Activated T-cell treated with anti-CD3 and anti-CD28 coated beads, Interleukin-2, amount 50 U/mL, for 4 hours (primary cell): ENCODE data around the gene SERPINB13. TPM values are rescaled to one million over a fixed set of nuclear protein-coding genes. Genes with fewer than 3 reads are reported as not detected.

Experiments used
- ATAC-seq, 2 donors: fragments of 200-7000 bp; cut with Tn5 transposase; one replicate each; pipeline ENCODE4 v1.10.0; 2021
- DNase-seq: peaks from one replicate; pipeline ENCODE4 v3.0.0-alpha.2; 2020
- H3K27me3 Mint-ChIP-seq: one replicate; pipeline ENCODE4 v1.8.0; 2021; ENCODE audit warnings: low read depth, mixed read lengths
- H3K36me3 Mint-ChIP-seq: one replicate; pipeline ENCODE4 v1.8.0; 2022; ENCODE audit warnings: mixed read lengths; ENCODE audit not compliant: insufficient read depth
- H3K4me1 Mint-ChIP-seq: one replicate; pipeline ENCODE4 v1.8.0; 2021; ENCODE audit warnings: low read depth, mixed read lengths
- H3K4me3 Mint-ChIP-seq: one replicate; pipeline ENCODE4 v1.8.0; 2021; ENCODE audit warnings: mild to moderate bottlenecking, moderate library complexity, mixed read lengths
- H3K9me3 Mint-ChIP-seq: one replicate; pipeline ENCODE4 v1.8.0; 2021; ENCODE audit warnings: mixed read lengths
- total RNA-seq, 3 donors: library from RNA; stranded (reverse); gene quantifications; one replicate each; pipeline ENCODE4 v1.2.1, GENCODE V29; 2021

SERPINB13 gene
- total RNA-seq, 3 donors from 2014 or later: not detected

DNA sequence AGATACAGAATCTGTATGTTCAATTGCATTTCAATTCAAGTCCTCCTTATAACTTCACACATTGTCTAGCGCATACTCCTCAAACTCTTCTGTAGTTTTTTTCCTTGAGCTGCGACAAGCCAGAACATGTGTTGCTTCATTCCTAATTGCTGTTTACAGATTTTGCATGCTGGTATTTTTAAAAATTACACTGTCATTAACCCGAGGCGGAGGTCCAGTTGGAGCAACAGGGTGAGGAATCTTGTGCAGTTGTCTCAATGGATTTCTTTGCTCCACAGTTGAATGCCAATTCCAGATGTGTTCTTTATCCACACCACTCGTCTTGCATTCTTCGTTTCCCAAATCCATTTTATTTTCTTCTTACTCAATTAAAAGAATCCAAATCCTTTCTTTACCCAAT, 16.4 kb upstream of the SERPINB13 start:
- DNase-seq (no peak), ATAC-seq (no peak)
- H3K4me3 Mint-ChIP-seq: no peak overlapping the region
- H3K27me3 Mint-ChIP-seq: peaks cover 11% of the 10 kb centered on the region
- H3K9me3 Mint-ChIP-seq: no peaks in the 10 kb centered on the region
- H3K36me3 Mint-ChIP-seq: no peaks in the 10 kb centered on the region
- no peaks in the 10 kb centered on the region for H3K4me1 Mint-ChIP-seq

DNA sequence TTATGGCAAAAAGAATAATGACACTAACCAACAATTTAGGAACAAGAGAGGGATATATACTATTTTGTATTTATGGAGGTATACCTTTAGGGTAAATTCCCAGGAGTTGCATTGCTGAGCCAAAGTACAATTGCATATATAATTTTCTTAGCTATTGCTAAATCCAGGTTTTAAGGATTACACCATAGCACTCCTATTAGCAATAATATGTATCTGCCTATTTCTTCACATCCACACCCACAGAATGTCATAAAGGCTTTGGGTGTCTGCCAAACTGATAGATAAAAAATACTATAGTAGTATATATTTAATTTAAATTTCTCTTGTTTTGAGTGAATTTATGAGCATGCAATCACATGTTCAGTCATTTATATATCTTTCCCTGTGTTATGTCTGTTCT, 11.5 kb upstream of the SERPINB13 start:
- Mint-ChIP-seq H3K36me3 (no peaks in the 10 kb centered on the region), H3K9me3 (no peaks in the 10 kb centered on the region), H3K27me3 (peaks cover 1% of the 10 kb centered on the region), H3K4me3 (no peak overlapping the region), H3K4me1 (no peaks in the 10 kb centered on the region)
- DNase-seq: no peak
- ATAC-seq: no peak

DNA sequence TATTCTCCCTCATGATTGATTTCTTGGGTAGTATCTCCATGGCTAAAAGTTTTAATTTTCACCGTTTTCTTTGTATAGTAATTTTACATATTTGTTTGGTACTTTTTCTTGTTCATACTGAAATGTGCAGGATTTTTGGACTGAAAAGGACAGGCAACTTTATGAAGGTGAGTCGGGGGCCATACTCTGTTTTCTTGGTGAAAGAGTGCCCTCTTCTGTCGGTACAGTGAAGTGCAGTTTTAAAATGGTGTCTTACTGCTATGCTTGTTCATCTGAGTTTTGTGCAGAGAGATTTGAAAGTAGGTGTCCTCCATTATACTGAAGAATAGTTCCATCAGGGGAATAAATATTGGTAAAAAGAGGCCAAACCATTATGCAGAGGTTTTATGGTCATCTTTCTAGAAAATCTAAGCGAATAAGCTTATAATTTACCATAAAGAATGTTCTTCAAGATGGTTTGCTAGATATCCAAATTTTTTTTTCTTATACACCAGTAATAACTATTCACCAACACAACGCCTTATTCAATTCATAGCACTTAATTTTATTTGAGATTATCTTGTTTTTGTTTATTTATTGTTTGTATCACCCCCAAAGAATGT, 8.7 kb upstream of the SERPINB13 start:
- H3K4me1 Mint-ChIP-seq: no peaks in the 10 kb centered on the region
- H3K27me3 Mint-ChIP-seq: peaks cover 11% of the 10 kb centered on the region
- H3K4me3 Mint-ChIP-seq: no peak overlapping the region
- H3K9me3 Mint-ChIP-seq: no peaks in the 10 kb centered on the region
- DNase-seq (no peak), ATAC-seq (no peak)
- no peaks in the 10 kb centered on the region for H3K36me3 Mint-ChIP-seq

DNA sequence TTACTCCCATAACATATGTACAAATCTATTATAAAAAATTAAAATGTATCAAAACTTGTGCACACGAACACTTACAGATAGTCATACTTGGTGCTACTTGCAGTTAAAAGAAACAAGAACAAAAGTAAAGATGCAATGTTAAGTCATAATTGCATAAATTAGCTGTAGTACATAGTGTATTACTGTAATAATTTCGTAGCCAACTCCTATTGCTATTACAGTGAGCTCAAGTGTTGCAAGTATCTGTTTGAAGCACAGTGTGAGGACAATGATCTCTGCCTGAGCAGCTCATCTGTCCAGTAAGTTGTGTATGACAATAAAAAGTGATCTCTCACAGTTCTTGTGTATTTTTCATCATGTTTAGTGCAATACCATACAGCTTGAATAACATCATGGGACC, 7.5 kb upstream of the SERPINB13 start:
- Mint-ChIP-seq H3K27me3 (peaks cover 13% of the 10 kb centered on the region), H3K4me3 (no peak overlapping the region), H3K36me3 (no peaks in the 10 kb centered on the region), H3K4me1 (no peaks in the 10 kb centered on the region), H3K9me3 (no peaks in the 10 kb centered on the region)
- ATAC-seq: no peak
- DNase-seq: no peak

DNA sequence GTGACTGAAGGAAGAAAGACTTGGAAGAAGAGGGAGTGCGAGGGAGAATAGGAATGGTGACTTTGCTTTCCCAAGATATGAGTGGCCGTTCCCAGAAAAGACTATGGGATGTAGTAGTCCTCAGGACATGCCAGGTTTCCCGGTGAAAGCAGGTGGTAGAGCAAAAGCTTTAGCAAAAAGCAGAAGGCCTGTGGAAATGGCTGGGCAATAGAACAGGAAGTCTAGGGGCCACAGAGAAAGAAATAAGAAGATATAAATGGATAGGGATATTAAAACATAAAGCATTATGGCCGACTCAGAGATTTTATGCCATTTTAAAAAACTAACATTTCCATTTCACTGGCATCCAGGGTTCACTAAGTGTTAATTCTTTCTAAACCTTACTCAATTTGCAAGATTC, 1.2 kb upstream of the SERPINB13 start:
- H3K9me3 Mint-ChIP-seq: no peaks in the 10 kb centered on the region
- H3K36me3 Mint-ChIP-seq: no peaks in the 10 kb centered on the region
- no peak for DNase-seq
- ATAC-seq: no peak
- H3K4me1 Mint-ChIP-seq: no peaks in the 10 kb centered on the region
- peaks cover 13% of the 10 kb centered on the region for H3K27me3 Mint-ChIP-seq
- H3K4me3 Mint-ChIP-seq: no peak overlapping the region

DNA sequence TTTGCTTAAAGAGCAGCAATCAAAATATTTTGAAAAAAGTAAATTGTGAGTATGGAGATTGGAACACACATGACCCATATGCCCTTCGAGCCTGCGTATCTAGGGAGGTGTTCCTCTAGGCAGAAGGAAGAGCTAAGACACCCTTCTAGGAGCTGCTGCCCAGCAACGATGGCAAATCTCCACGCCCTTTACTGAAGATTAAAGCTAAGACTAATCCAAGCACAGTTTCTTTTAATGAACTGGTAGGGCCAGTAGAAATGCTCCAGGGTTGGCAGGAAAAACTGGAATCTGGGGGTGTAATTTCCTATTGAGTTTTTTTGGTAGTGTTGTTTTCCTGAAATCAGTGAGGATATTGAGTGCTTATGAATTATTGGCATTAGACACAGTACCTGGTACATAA, 712 bp upstream of the SERPINB13 start:
- no peak overlapping the region for H3K4me3 Mint-ChIP-seq
- H3K9me3 Mint-ChIP-seq: no peaks in the 10 kb centered on the region
- H3K4me1 Mint-ChIP-seq: no peaks in the 10 kb centered on the region
- no peak for ATAC-seq
- H3K27me3 Mint-ChIP-seq: peaks cover 9% of the 10 kb centered on the region
- no peaks in the 10 kb centered on the region for H3K36me3 Mint-ChIP-seq
- no peak for DNase-seq

DNA sequence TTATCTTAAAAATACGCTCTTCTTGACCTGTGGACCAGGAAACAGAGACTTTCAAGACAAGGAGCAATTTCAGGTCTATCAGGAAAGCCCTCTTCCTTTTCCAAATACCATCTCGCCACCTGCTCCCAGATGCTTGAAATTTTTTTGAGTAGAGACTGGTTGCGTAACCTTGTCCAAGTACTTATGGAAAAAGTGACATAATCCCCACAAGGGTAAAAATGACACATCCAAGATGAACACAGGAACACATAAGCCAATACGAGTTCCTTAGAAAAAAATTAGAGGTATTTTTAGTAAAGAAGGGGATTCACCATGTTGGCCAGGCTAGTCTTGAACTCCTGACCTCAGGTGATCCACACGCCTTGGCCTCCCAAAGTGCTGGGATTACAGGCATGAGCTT, 1.8 kb downstream of the SERPINB13 start:
- Mint-ChIP-seq H3K36me3 (no peaks in the 10 kb centered on the region), H3K27me3 (peaks cover 6% of the 10 kb centered on the region), H3K9me3 (no peaks in the 10 kb centered on the region), H3K4me1 (no peaks in the 10 kb centered on the region), H3K4me3 (no peak overlapping the region)
- ATAC-seq (no peak), DNase-seq (no peak)

DNA sequence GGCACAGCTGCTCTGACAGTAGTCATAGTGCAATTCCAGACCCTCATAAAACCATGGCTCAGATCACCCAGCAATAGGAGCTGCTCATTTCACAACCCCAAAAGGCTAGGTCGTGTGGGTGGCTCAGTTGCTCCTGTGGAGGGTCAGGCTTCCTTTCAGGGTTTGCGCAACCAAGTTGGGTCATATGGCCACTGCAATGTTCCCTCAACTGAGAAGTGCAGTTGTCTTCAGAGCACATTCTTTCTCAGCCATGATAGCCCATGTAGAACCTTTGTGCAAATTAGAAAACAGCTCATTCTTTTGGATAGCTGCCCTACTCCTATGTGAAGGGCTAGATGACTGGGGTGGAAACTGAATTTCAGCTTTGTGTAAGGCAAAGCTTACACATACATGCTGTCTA, 3.2 kb downstream of the SERPINB13 start:
- Mint-ChIP-seq H3K4me3 (no peak overlapping the region), H3K9me3 (no peaks in the 10 kb centered on the region), H3K27me3 (peaks cover 6% of the 10 kb centered on the region), H3K36me3 (no peaks in the 10 kb centered on the region), H3K4me1 (no peaks in the 10 kb centered on the region)
- ATAC-seq: no peak
- no peak for DNase-seq

DNA sequence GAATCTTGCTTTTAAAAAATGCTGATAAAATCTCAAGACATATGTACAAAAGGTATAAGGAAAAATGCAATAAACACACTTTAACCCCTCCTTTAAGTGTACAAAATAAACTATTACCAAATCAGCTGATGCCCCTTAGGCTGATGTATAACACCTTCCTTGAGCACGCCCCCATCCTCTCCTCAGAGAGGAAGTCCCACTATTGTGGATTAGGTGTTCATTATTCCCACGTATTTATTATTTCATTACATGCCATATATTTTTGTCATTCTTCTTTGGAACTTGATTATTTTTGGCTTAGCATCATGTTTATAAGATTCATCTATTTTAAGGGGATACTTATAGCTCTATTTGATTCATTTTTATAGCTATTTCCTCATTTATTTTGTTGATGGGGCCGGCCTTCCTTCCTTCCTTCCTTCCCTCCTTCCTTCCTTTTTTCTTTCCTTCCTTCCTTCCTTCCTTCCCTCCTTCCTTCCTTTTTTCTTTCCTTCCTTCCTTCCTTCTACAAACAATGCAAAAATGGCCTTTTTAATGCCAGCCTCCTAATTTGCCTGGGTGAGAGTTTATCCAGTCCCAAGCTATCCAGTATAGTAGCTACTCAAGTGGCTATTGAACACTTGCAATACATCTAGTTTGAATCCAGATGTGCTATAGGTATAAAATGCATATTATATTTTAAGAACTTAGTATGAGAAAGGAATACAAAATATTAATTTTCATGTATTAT, 4.0 kb downstream of the SERPINB13 start:
- no peaks in the 10 kb centered on the region for H3K36me3 Mint-ChIP-seq

DNA sequence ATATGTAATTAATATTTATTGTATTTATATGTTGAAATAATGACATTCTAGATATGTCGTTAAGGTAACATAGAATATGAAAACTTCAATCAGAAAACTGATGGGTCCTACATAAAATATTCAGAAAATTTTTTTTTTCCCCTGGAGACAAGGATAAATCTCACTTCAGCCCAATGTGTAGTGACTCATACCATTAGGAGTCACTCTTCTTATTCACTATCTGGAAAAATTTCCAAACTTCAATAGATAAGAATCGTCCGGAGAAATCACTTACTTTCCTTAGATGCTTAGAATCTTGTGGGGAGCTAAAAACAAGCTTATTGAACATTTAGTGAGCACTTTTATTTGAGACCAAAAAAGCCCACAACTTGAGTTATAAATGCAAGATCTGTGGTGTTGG, 4.6 kb downstream of the SERPINB13 start:
- H3K36me3 Mint-ChIP-seq: no peaks in the 10 kb centered on the region
- no peak for ATAC-seq
- H3K4me3 Mint-ChIP-seq: no peak overlapping the region
- DNase-seq: no peak
- H3K27me3 Mint-ChIP-seq: peaks cover 3% of the 10 kb centered on the region
- no peaks in the 10 kb centered on the region for H3K9me3 Mint-ChIP-seq
- no peaks in the 10 kb centered on the region for H3K4me1 Mint-ChIP-seq

More for the DNA sequence above, 4.0 kb downstream of the SERPINB13 start:
- Mint-ChIP-seq H3K9me3 (no peaks in the 10 kb centered on the region), H3K4me3 (no peak overlapping the region), H3K27me3 (peaks cover 3% of the 10 kb centered on the region), H3K4me1 (no peaks in the 10 kb centered on the region)
- ATAC-seq (no peak), DNase-seq (no peak)

DNA sequence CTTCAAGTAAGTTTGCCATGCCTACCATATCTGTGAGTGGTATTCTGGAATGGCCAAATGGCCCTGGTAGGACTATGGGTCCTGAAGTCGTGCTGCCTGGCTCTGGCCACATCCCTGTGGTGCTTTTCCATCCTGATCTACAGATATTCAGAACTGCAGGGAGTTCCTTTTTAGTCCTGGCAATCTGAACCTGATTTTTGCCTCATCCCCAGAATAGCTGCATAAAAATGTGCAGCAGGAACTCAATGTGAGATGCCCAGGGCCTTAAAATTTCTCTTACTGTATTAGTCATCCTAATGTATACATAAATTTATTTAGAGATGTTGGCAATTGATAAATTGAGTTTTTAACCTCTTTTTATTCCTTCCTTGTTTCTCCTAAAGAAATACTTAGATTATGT, 5.3 kb downstream of the SERPINB13 start:
- no peaks in the 10 kb centered on the region for H3K9me3 Mint-ChIP-seq
- H3K4me1 Mint-ChIP-seq: no peaks in the 10 kb centered on the region
- peaks cover 4% of the 10 kb centered on the region for H3K27me3 Mint-ChIP-seq
- H3K4me3 Mint-ChIP-seq: no peak overlapping the region
- DNase-seq: no peak
- no peak for ATAC-seq
- H3K36me3 Mint-ChIP-seq: no peaks in the 10 kb centered on the region

DNA sequence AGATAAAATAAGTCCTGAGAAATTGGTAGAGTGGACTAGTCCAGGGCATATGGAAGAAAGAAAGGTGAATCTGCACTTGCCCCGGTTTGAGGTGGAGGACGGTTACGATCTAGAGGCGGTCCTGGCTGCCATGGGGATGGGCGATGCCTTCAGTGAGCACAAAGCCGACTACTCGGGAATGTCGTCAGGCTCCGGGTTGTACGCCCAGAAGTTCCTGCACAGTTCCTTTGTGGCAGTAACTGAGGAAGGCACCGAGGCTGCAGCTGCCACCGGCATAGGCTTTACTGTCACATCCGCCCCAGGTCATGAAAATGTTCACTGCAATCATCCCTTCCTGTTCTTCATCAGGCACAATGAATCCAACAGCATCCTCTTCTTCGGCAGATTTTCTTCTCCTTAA, 9.8 kb downstream of the SERPINB13 start:
- ATAC-seq: no peak
- H3K27me3 Mint-ChIP-seq: peaks cover 4% of the 10 kb centered on the region
- H3K4me1 Mint-ChIP-seq: no peaks in the 10 kb centered on the region
- H3K4me3 Mint-ChIP-seq: no peak overlapping the region
- DNase-seq: no peak
- H3K36me3 Mint-ChIP-seq: no peaks in the 10 kb centered on the region
- no peaks in the 10 kb centered on the region for H3K9me3 Mint-ChIP-seq

DNA sequence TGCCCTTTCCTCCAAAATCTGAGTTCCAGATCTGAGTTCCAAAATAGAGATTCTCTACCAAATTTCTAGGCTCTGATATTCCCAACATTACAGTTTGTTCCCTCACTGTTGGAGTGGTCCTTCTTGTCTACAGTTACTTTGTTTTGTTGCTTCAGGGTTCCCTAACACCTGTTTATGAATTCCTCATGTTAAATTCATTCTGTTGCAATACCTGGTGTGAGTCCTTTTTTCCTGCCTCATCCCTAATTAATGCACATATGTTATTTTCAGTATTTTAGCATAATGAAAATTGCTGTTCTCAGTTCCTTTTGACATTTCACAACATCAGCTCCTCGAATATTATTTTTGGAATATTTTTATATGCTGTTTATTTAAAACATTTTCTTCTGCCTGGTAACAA, 16.2 kb downstream of the SERPINB13 start:
- Mint-ChIP-seq H3K4me1 (no peaks in the 10 kb centered on the region), H3K27me3 (no peaks in the 10 kb centered on the region), H3K9me3 (no peaks in the 10 kb centered on the region), H3K36me3 (no peaks in the 10 kb centered on the region), H3K4me3 (no peak overlapping the region)
- DNase-seq (no peak), ATAC-seq (no peak)

DNA sequence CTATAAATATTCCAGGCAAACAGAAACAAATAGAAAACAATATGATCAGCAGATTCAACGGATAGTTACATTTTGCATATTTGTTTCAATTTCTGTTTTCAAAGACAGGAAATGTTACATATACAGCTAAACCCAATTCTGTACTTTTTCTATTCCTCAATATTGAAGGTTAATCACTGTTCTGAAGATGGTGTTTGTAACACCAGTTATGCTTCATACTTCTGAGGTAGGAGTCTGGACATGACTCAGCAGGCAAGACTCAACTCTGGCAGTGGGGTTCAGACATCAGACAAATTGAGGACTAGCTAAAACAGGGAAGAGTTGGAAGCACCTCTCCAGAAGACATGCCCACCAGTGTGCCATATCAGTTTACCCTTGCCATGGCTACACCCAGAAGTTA, 16.6 kb downstream of the SERPINB13 start:
- no peaks in the 10 kb centered on the region for H3K27me3 Mint-ChIP-seq
- H3K4me3 Mint-ChIP-seq: no peak overlapping the region
- H3K4me1 Mint-ChIP-seq: no peaks in the 10 kb centered on the region
- no peaks in the 10 kb centered on the region for H3K9me3 Mint-ChIP-seq
- DNase-seq: no peak
- ATAC-seq: no peak
- H3K36me3 Mint-ChIP-seq: no peaks in the 10 kb centered on the region

DNA sequence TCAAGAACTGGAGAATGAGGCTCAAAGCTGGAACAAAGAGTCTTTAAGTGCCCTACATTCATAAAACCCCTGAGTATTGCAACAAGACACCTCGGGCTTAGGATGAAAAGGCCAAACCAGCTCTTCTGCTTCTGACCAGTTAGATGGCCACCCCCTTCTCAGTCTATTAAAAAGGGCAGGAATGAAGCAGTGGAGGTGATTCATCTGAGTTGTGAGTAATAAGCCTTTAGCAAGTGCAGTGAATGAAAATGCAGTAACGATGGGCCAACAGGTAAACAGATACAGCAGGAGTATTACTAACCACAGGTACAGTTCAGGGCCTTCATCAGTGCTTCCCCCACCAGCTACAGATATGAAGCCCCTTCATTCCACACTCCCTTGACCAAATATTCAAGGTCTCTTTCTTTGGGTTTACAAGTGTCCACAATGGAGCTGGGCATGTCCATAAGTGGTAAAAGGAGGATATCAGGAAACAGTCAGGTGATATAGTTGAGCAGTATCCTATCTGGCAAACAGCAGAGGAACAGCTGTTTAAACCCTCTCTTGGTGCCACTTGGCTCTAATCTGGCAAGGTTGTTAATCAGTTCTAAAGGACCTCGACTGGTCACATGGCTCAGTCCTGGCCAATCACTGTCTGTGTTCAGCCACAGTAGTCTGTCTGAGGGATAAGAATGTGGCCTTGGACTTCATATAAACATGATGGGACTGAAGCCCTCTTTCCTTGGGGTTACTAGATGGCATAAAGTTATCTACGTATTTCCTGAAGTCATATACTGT, 17.8 kb downstream of the SERPINB13 start:
- H3K36me3 Mint-ChIP-seq: no peaks in the 10 kb centered on the region
- no peak for ATAC-seq
- H3K27me3 Mint-ChIP-seq: no peaks in the 10 kb centered on the region
- H3K4me3 Mint-ChIP-seq: no peak overlapping the region
- no peaks in the 10 kb centered on the region for H3K4me1 Mint-ChIP-seq
- H3K9me3 Mint-ChIP-seq: no peaks in the 10 kb centered on the region
- DNase-seq: no peak
